Mucosa of rectum (tissue), 2 donors: ENCODE measurements around the gene ACTG1.

Experiments used
- H3K27ac ChIP-seq, 2 donors: one replicate each; pipeline ENCODE4 v1.7.0; 2013; ENCODE audit warnings: inconsistent platforms in 2 of 2, low read depth in 2 of 2, low read length in 2 of 2
- H3K27me3 ChIP-seq, 2 donors: one replicate each; pipeline ENCODE4 v1.7.0; 2013; ENCODE audit warnings: low read length in 2 of 2; ENCODE audit not compliant: control insufficient read depth in 2 of 2, insufficient read depth in 2 of 2
- H3K36me3 ChIP-seq, 2 donors: one replicate each; pipeline ENCODE4 v1.7.0; 2013; ENCODE audit warnings: low read length in 2 of 2; ENCODE audit not compliant: control insufficient read depth in 2 of 2, insufficient read depth in 2 of 2
- H3K4me1 ChIP-seq, 2 donors: one replicate each; pipeline ENCODE4 v1.7.0; 2013; ENCODE audit warnings: low read length in 2 of 2, mild to moderate bottlenecking in 1 of 2; ENCODE audit not compliant: control insufficient read depth in 2 of 2, insufficient read depth in 2 of 2
- H3K4me3 ChIP-seq, 2 donors: one replicate each; pipeline ENCODE4 v1.7.0; 2013; ENCODE audit warnings: low read length in 2 of 2
- H3K9ac ChIP-seq, 2 donors: one replicate each; pipeline ENCODE4 v1.7.0; 2013; ENCODE audit warnings: low read length in 2 of 2, low read depth in 1 of 2, mild to moderate bottlenecking in 1 of 2
- H3K9me3 ChIP-seq, 2 donors: one replicate each; pipeline ENCODE4 v1.7.0; 2013; ENCODE audit warnings: low read length in 2 of 2; ENCODE audit not compliant: control insufficient read depth in 2 of 2
- donor health status: healthy.
- donor health status: Normal muscosa, but diverticular disease.

The ACTG1 gene

GRCh38 chr17:81523402-81524038, 10.9 kb upstream of the ACTG1 start:
- H3K4me1 ChIP-seq: peaks cover 13 to 18% of the 10 kb centered on the region in 2 donors
- H3K27ac ChIP-seq: no peak overlapping the region
- no peak overlapping the region for H3K4me3 ChIP-seq
- no peak overlapping the region for H3K9ac ChIP-seq
- no peaks in the 10 kb centered on the region for H3K36me3 ChIP-seq
- peaks cover 24 to 27% of the 10 kb centered on the region in 2 donors for H3K27me3 ChIP-seq
- H3K9me3 ChIP-seq: no peaks in the 10 kb centered on the region

- H3K9me3 ChIP-seq: no peaks in the 10 kb centered on the region
- H3K4me3 ChIP-seq: no peak overlapping the region
- H3K36me3 ChIP-seq: no peaks in the 10 kb centered on the region
- peaks cover 19 to 22% of the 10 kb centered on the region in 2 donors for H3K4me1 ChIP-seq
- no peak overlapping the region for H3K9ac ChIP-seq
- H3K27me3 ChIP-seq: peaks cover 20 to 21% of the 10 kb centered on the region in 2 donors
- no peak overlapping the region for H3K27ac ChIP-seq
These were observed 10.1 kb upstream of the ACTG1 start for GRCh38 chr17:81522491-81523401.

GRCh38 chr17:81520021-81520901, 7.7 kb upstream of the ACTG1 start:
- no peaks in the 10 kb centered on the region for H3K36me3 ChIP-seq
- H3K9ac ChIP-seq: peak overlapping the region; percentile 58 to 81
- H3K9me3 ChIP-seq: no peaks in the 10 kb centered on the region
- H3K4me3 ChIP-seq: peak overlapping the region; percentile 58 to 69
- peaks cover 37% of the 10 kb centered on the region in 2 donors for H3K4me1 ChIP-seq
- peaks cover 0 to 4% of the 10 kb centered on the region in 2 donors for H3K27me3 ChIP-seq
- peak overlapping the region; percentile 84 to 87 for H3K27ac ChIP-seq

DNA sequence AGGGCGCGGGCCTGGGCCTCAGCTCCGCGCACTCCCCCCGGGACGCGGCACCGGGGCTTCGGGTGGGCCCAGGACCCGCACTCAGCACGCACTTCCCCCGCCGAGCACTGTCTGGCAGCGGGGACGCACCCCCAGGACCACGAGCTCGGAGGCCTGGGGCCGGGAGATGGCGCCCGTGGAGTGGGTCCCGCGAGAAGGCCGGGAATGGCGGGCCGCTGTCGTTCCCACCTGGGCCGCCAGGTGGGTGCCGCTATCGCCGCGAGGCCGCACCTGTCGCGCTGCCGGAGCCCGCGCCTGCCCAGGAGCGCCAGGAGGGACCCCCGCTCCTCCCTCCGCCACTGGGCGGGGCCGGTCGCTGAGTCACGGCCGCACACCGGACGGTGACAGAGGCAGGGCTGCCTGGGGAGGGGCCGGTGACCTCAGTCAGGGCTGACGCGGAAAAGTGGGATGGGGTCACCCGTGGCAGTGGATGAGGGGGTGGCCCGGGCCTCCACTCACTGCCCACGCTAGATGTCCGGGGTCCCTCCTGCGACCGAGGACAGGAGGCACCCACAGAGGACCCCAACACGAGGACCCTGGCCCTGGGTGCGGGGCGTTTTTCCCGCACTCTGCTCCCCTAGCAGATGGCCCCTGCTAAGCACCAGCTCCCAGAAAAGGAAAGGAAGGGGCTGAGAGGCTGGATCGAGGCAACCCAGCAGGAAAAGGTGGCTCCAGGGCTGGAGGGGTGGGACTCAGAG, 6.9 kb upstream of the ACTG1 start:
- H3K4me3 ChIP-seq: peak overlapping the region; percentile 58 to 69
- peak overlapping the region; percentile 84 to 87 for H3K27ac ChIP-seq
- H3K4me1 ChIP-seq: peaks cover 37% of the 10 kb centered on the region in 2 donors
- peaks cover 0 to under 1% of the 10 kb centered on the region in 2 donors for H3K27me3 ChIP-seq
- H3K9ac ChIP-seq: peak overlapping the region; percentile 63 to 81
- H3K36me3 ChIP-seq: no peaks in the 10 kb centered on the region
- H3K9me3 ChIP-seq: no peaks in the 10 kb centered on the region

GRCh38 chr17:81518785-81519283, 6.2 kb upstream of the ACTG1 start:
- H3K36me3 ChIP-seq: no peaks in the 10 kb centered on the region
- no peaks in the 10 kb centered on the region for H3K27me3 ChIP-seq
- H3K4me3 ChIP-seq: peak overlapping the region; percentile 58 to 69
- no peaks in the 10 kb centered on the region for H3K9me3 ChIP-seq
- peak overlapping the region; percentile 84 to 87 for H3K27ac ChIP-seq
- H3K9ac ChIP-seq: peak overlapping the region; percentile 63 to 81
- H3K4me1 ChIP-seq: peaks cover 37 to 42% of the 10 kb centered on the region in 2 donors

GRCh38 chr17:81518113-81518784, 5.7 kb upstream of the ACTG1 start:
- H3K36me3 ChIP-seq: no peaks in the 10 kb centered on the region
- peaks cover 40 to 42% of the 10 kb centered on the region in 2 donors for H3K4me1 ChIP-seq
- peak overlapping the region; percentile 84 to 87 for H3K27ac ChIP-seq
- H3K9me3 ChIP-seq: no peaks in the 10 kb centered on the region
- H3K4me3 ChIP-seq: peak overlapping the region; percentile 58 to 69
- peak overlapping the region; percentile 24 to 81 for H3K9ac ChIP-seq
- H3K27me3 ChIP-seq: no peaks in the 10 kb centered on the region

DNA sequence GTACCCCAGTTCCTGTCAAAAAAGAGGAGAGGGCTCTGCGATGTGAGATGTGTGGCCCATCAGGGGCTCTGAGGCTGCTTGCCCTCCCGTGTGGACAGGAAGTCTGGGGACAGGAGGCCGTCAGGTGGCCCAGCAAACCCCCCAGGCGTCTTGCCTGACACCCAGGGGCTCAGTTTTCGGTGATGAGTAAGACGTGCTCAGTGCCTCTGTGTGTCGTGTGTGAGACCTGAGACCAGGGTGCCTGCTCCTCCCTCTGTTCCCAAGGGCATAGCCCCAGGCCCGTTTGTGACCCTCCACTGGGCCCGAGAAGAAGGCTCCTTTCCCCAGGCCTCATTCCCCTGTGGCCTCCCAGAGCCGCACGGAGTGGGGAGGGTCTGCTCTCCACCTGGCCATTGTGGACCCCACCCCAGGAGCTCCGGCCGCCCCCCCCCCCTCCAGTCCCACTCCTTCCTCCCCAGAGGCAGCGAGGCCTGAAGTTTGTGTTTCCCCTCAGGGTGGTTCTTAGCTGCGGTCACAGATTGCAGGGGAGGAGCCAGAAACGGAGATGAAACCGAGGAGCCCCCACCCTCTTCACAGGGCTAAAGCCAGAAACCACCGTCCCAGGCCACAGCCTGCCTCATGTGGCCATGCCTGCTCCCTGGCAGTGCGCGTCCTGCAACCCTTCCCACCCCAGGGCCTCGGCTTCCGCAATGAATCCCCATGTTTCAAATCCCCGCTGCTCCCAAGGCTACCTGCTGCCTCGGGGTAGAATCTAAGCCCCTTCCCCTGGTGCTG, 4.9 kb upstream of the ACTG1 start:
- Histone ChIP-seq H3K36me3 (no peaks in the 10 kb centered on the region), H3K9me3 (no peaks in the 10 kb centered on the region), H3K4me3 (peak overlapping the region in 1 of 2 donors; percentile 58), H3K9ac (peak overlapping the region; percentile 15 to 81), H3K27ac (peak overlapping the region; percentile 20 to 100), H3K4me1 (peaks cover 40 to 42% of the 10 kb centered on the region in 2 donors), H3K27me3 (no peaks in the 10 kb centered on the region)

DNA sequence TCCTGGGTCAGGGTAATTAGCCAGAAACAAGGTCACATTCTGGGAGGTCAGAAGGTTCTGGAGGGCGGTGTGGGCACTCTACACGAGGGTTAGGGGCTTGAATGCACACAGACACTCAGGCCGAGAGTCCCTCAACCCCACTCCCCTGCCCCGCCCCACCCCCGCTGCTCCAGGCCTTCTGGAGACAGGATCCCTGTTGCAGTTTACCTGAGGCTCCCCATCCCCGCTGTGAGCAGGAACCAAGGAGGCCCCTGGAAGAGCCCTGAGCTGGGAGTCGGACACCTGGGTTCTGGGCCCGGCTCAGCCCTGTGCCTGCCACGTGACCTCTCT, 4.4 kb upstream of the ACTG1 start:
- Histone ChIP-seq H3K9me3 (no peaks in the 10 kb centered on the region), H3K4me3 (no peak overlapping the region), H3K27me3 (no peaks in the 10 kb centered on the region), H3K9ac (peak overlapping the region in 1 of 2 donors; percentile 3), H3K36me3 (peaks cover 2 to 3% of the 10 kb centered on the region in 2 donors), H3K27ac (peak overlapping the region in 1 of 2 donors; percentile 100), H3K4me1 (peaks cover 40 to 42% of the 10 kb centered on the region in 2 donors)
